ENCODE data around the gene PLIN1.

DNA sequence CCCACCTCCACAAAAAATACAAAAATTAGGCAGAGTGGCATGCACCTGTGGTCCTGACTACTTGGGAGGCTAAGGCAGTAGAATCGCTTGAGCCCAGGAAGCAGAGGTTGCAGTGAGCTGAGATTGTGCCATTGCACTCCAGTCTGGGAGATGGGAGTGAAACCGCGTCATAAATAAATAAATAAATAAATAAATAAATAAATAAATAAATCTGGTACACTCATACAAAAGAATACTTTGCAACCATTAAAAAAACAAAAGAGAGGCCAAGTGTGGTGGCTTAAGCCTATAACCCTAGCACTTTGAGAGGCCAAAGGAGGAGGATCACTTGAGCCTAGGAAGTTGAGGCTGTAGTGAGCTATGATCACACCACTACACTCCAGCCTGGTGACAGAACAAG lies 43.9 kb upstream of the PLIN1 start:
- TF ChIP-seq FOXA1 (IDR thresholded peaks at IDR 0.05) (no peak), BHLHE40 (IDR thresholded peaks at IDR 0.05; ENCODE audit: borderline replicate concordance) (no peak), FOXK2 (IDR thresholded peaks at IDR 0.05) (no peak), ARNT (IDR thresholded peaks at IDR 0.05) (no peak), SP1 (IDR thresholded peaks at IDR 0.05) (no peak), L3MBTL2 (conservative IDR thresholded peaks at IDR 0.05) (no peak), TARDBP (IDR thresholded peaks at IDR 0.05) (no peak)
- TF ChIP-seq, protein P1, sequence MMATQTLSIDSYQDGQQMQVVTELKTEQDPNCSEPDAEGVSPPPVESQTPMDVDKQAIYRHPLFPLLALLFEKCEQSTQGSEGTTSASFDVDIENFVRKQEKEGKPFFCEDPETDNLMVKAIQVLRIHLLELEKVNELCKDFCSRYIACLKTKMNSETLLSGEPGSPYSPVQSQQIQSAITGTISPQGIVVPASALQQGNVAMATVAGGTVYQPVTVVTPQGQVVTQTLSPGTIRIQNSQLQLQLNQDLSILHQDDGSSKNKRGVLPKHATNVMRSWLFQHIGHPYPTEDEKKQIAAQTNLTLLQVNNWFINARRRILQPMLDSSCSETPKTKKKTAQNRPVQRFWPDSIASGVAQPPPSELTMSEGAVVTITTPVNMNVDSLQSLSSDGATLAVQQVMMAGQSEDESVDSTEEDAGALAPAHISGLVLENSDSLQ (IDR thresholded peaks at IDR 0.05), result no peak

Data from HEK293T (cell line).